GM23338 (cell line): ENCODE results near the gene ZNRF2. TPM values are rescaled to one million over a fixed set of nuclear protein-coding genes. Genes with fewer than 3 reads are reported as not detected.

Source experiments
- ATAC-seq: fragments of 200-7000 bp; cut with Tn5 transposase; 3 replicates; pipeline ENCODE4 v1.9.1; 2020
- DNase-seq: peaks from one replicate; pipeline ENCODE4 v3.0.0-alpha.2; 2015; ENCODE audit warnings: low spot score
- H2AFZ ChIP-seq: fragments of 200-600 bp; sonication (generic); 2 replicates; pipeline ENCODE4 v1.8.0; 2016; ENCODE audit warnings: antibody characterized with exemption, mild to moderate bottlenecking, moderate library complexity
- H3F3A ChIP-seq: fragments of 200-600 bp; sonication (generic); replicated peaks from 2 replicates; pipeline ENCODE4 v1.8.0; 2017; ENCODE audit warnings: antibody characterized with exemption, mixed run types, low read depth
- H3K27ac ChIP-seq: fragments of 200-600 bp; sonication (generic); 2 replicates; pipeline ENCODE4 v1.6.1; 2016; ENCODE audit warnings: low read depth
- H3K27me3 ChIP-seq: fragments of 200-600 bp; sonication (generic); 2 replicates; pipeline ENCODE4 v1.8.0; 2016; ENCODE audit warnings: mild to moderate bottlenecking, mixed run types, moderate library complexity; ENCODE audit not compliant: insufficient read depth
- H3K36me3 ChIP-seq: fragments of 200-600 bp; sonication (generic); 2 replicates; pipeline ENCODE4 v1.8.0; 2016; ENCODE audit warnings: mild to moderate bottlenecking; ENCODE audit not compliant: insufficient read depth
- H3K4me1 ChIP-seq: fragments of 200-600 bp; sonication (generic); 2 replicates; pipeline ENCODE4 v1.8.0; 2016; ENCODE audit warnings: mild to moderate bottlenecking, moderate library complexity; ENCODE audit not compliant: insufficient read depth
- H3K4me2 ChIP-seq: fragments of 200-600 bp; sonication (generic); 2 replicates; pipeline ENCODE4 v1.7.1; 2017; ENCODE audit warnings: mixed run types
- H3K4me3 ChIP-seq: fragments of 200-600 bp; sonication (generic); 2 replicates; pipeline ENCODE4 v1.6.1; 2016; ENCODE audit warnings: mixed run types
- H3K79me2 ChIP-seq: fragments of 200-600 bp; sonication (generic); replicated peaks from 2 replicates; pipeline ENCODE4 v1.8.0; 2017; ENCODE audit warnings: mild to moderate bottlenecking; ENCODE audit not compliant: insufficient read depth
- H3K9me2 ChIP-seq: fragments of 200-600 bp; sonication (generic); 2 replicates; pipeline ENCODE4 v1.8.0; 2017; ENCODE audit not compliant: insufficient read depth
- H4K20me1 ChIP-seq: fragments of 200-600 bp; sonication (generic); replicated peaks from 2 replicates; pipeline ENCODE4 v1.8.0; 2017; ENCODE audit warnings: mild to moderate bottlenecking; ENCODE audit not compliant: insufficient read depth
- H3K27ac Mint-ChIP-seq: 2 replicates; pipeline ENCODE4 v1.8.0; 2020; ENCODE audit warnings: inconsistent platforms, mild to moderate bottlenecking, moderate library complexity, mixed read lengths
- H3K27me3 Mint-ChIP-seq: 3 replicates; pipeline ENCODE4 v1.8.0; 2022; ENCODE audit warnings: low read depth, mild to moderate bottlenecking, moderate library complexity, mixed read lengths, inconsistent platforms; ENCODE audit not compliant: insufficient read depth, poor library complexity
- H3K36me3 Mint-ChIP-seq: 3 replicates; pipeline ENCODE4 v1.8.0; 2021; ENCODE audit warnings: low read depth, mild to moderate bottlenecking, inconsistent platforms, moderate library complexity, mixed read lengths
- H3K4me1 Mint-ChIP-seq: 3 replicates; pipeline ENCODE4 v1.8.0; 2020; ENCODE audit warnings: mild to moderate bottlenecking, inconsistent platforms, mixed read lengths
- H3K4me3 Mint-ChIP-seq: 3 replicates; pipeline ENCODE4 v1.8.0; 2021; ENCODE audit warnings: moderate library complexity, mild to moderate bottlenecking, inconsistent platforms, mixed read lengths
- H3K9me3 Mint-ChIP-seq: 3 replicates; pipeline ENCODE4 v1.8.0; 2020; ENCODE audit warnings: moderate library complexity, mild to moderate bottlenecking, inconsistent platforms, mixed read lengths
- CREB1 ChIP-seq: fragments of 250-450 bp; sonication (Bioruptor Pico); IDR thresholded peaks from 2 replicates; pipeline ENCODE4 v1.5.0; 2020; ENCODE audit warnings: low read depth, mild to moderate bottlenecking, moderate library complexity
- EZH2 ChIP-seq: fragments of 200-600 bp; sonication (generic); IDR thresholded peaks from one replicate; pipeline ENCODE4 v1.8.0; 2017; ENCODE audit warnings: antibody characterized with exemption, mild to moderate bottlenecking, low read depth; ENCODE audit not compliant: unreplicated experiment
- JUNB ChIP-seq: IDR thresholded peaks from one replicate; pipeline ENCODE4 v1.6.1; 2016; ENCODE audit warnings: antibody characterized with exemption; ENCODE audit not compliant: unreplicated experiment
- NANOG ChIP-seq: IDR thresholded peaks from 2 replicates; pipeline ENCODE4 v1.6.1; 2016; ENCODE audit warnings: antibody characterized with exemption, borderline replicate concordance
- POLR2AphosphoS5 ChIP-seq: IDR thresholded peaks from 2 replicates; pipeline ENCODE4 v1.6.1; 2016; ENCODE audit warnings: antibody characterized with exemption, low read depth
- STAT1 ChIP-seq: IDR thresholded peaks from one replicate; pipeline ENCODE4 v1.6.1; 2016; ENCODE audit warnings: antibody characterized with exemption; ENCODE audit not compliant: unreplicated experiment
- ZNF114 ChIP-seq: fragments of 250-450 bp; sonication (Bioruptor Pico); IDR thresholded peaks from 2 replicates; pipeline ENCODE4 v1.5.0; 2020; ENCODE audit warnings: mild to moderate bottlenecking, moderate library complexity
- ZNF331 ChIP-seq: fragments of 250-450 bp; sonication (Bioruptor Pico); IDR thresholded peaks from 2 replicates; pipeline ENCODE4 v1.5.0; 2020; ENCODE audit warnings: low read depth, mild to moderate bottlenecking, moderate library complexity
- polyA plus RNA-seq: library from polyadenylated mRNA; unstranded; fragments of >200 nt; fragmentation: Nextera tagmentation; extraction: Ambion mirVana; gene quantifications from 2 replicates; pipeline ENCODE4 v1.2.1, GENCODE V29; 2016
- total RNA-seq: library from RNA; depleted of rRNA; stranded (reverse); fragments of >200 nt; shearing (Covaris generic); gene quantifications from 2 replicates; pipeline ENCODE4 v1.2.3, GENCODE V29; 2014
- TF ChIP-seq, protein P1 (sequence below): IDR thresholded peaks from one replicate; pipeline ENCODE4 v1.6.1; 2018; ENCODE audit warnings: antibody characterized with exemption; ENCODE audit not compliant: unreplicated experiment
- TF ChIP-seq, protein P2 (sequence below), 2 experiments: fragments of 200-600 bp in 1 of 2; sonication (generic) in 1 of 2; conservative IDR thresholded peaks; 2 replicates each; pipeline versions ENCODE4 v1.5.1 to v1.6.1; 2016 to 2017; ENCODE audit warnings: antibody characterized with exemption in 2 of 2, low read depth in 2 of 2, mild to moderate bottlenecking in 2 of 2, moderate library complexity in 1 of 2
- TF ChIP-seq, protein P3 (sequence below): IDR thresholded peaks from 2 replicates; pipeline ENCODE4 v1.6.1; 2016; ENCODE audit warnings: antibody characterized with exemption

ZNRF2 gene
- total and polyA plus RNA-seq, 2 experiments from 2014 or later = 6.0 to 34.7 TPM

GRCh38 chr7:30272126-30272525, 12.3 kb upstream of the ZNRF2 start (continued):
- TF ChIP-seq, protein P1, sequence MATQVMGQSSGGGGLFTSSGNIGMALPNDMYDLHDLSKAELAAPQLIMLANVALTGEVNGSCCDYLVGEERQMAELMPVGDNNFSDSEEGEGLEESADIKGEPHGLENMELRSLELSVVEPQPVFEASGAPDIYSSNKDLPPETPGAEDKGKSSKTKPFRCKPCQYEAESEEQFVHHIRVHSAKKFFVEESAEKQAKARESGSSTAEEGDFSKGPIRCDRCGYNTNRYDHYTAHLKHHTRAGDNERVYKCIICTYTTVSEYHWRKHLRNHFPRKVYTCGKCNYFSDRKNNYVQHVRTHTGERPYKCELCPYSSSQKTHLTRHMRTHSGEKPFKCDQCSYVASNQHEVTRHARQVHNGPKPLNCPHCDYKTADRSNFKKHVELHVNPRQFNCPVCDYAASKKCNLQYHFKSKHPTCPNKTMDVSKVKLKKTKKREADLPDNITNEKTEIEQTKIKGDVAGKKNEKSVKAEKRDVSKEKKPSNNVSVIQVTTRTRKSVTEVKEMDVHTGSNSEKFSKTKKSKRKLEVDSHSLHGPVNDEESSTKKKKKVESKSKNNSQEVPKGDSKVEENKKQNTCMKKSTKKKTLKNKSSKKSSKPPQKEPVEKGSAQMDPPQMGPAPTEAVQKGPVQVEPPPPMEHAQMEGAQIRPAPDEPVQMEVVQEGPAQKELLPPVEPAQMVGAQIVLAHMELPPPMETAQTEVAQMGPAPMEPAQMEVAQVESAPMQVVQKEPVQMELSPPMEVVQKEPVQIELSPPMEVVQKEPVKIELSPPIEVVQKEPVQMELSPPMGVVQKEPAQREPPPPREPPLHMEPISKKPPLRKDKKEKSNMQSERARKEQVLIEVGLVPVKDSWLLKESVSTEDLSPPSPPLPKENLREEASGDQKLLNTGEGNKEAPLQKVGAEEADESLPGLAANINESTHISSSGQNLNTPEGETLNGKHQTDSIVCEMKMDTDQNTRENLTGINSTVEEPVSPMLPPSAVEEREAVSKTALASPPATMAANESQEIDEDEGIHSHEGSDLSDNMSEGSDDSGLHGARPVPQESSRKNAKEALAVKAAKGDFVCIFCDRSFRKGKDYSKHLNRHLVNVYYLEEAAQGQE = no peak
- no peak for TF ChIP-seq ZNF114
- TF ChIP-seq STAT1 = no peak
- no peak for TF ChIP-seq NANOG
- TF ChIP-seq, protein P2, sequence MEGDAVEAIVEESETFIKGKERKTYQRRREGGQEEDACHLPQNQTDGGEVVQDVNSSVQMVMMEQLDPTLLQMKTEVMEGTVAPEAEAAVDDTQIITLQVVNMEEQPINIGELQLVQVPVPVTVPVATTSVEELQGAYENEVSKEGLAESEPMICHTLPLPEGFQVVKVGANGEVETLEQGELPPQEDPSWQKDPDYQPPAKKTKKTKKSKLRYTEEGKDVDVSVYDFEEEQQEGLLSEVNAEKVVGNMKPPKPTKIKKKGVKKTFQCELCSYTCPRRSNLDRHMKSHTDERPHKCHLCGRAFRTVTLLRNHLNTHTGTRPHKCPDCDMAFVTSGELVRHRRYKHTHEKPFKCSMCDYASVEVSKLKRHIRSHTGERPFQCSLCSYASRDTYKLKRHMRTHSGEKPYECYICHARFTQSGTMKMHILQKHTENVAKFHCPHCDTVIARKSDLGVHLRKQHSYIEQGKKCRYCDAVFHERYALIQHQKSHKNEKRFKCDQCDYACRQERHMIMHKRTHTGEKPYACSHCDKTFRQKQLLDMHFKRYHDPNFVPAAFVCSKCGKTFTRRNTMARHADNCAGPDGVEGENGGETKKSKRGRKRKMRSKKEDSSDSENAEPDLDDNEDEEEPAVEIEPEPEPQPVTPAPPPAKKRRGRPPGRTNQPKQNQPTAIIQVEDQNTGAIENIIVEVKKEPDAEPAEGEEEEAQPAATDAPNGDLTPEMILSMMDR (conservative IDR thresholded peaks at IDR 0.05; ENCODE audit: low read depth in 2 of 2) = no peak
- no peak for TF ChIP-seq JUNB

GRCh38 chr7:30273552-30273951, 10.8 kb upstream of the ZNRF2 start:
- Mint-ChIP-seq H3K27ac (no peak overlapping the region), H3K4me1 (0 out of 3 replicates have a peak, but pooled peaks cover 2% of the 10 kb centered on the region), H3K9me3 (no peaks in the 10 kb centered on the region), H3K27me3 (no peaks in the 10 kb centered on the region), H3K4me3 (no peak overlapping the region), H3K36me3 (no peaks in the 10 kb centered on the region)
- TF ChIP-seq STAT1 (no peak), POLR2AphosphoS5 (no peak), ZNF114 (no peak), CREB1 (CRISPR knock-in tag) (no peak), EZH2 (no peak), NANOG (no peak), JUNB (no peak)
- Histone ChIP-seq H3K36me3 (no peaks in the 10 kb centered on the region), H3K4me1 (peaks cover 4% of the 10 kb centered on the region), H3K4me3 (no peak overlapping the region), H4K20me1 (no peaks in the 10 kb centered on the region), H3K27me3 (no peaks in the 10 kb centered on the region), H3K79me2 (no peaks in the 10 kb centered on the region), H2AFZ (no peak overlapping the region), H3F3A (no peaks in the 10 kb centered on the region), H3K4me2 (no peak overlapping the region), H3K9me2 (no peaks in the 10 kb centered on the region), H3K27ac (no peak overlapping the region)
- no peak for ATAC-seq
- no peak for DNase-seq

DNA sequence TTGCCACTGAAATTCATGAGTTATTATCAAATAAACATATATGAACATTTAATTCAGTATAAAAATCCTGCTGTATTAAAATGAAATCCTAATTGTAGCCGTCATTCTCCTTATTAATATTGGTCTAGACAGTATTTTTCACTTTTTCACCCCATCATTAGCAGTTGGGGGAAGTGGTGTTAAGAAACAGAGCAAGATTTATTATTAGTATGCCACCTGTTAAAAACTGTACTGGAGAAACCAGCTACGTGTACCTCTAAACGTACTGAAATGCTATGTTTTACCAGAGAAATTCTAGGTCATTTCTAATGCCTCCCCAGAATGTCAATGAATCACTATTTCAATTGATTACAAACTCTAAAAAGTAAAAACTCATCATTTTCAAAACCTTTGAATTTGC, 9.8 kb upstream of the ZNRF2 start:
- no peaks in the 10 kb centered on the region for H4K20me1 ChIP-seq
- no peak overlapping the region for H3K4me3 Mint-ChIP-seq
- no peaks in the 10 kb centered on the region for H3K27me3 Mint-ChIP-seq
- no peak for DNase-seq
- no peaks in the 10 kb centered on the region for H3K79me2 ChIP-seq
- H3K27ac Mint-ChIP-seq = no peak overlapping the region
- H3K36me3 ChIP-seq = no peaks in the 10 kb centered on the region
- no peak overlapping the region for H3K4me3 ChIP-seq
- H3K9me2 ChIP-seq = no peaks in the 10 kb centered on the region
- TF ChIP-seq JUNB (no peak), ZNF114 (no peak), CREB1 (CRISPR knock-in tag) (no peak), STAT1 (no peak), ZNF331 (no peak)
- TF ChIP-seq, protein P3, sequence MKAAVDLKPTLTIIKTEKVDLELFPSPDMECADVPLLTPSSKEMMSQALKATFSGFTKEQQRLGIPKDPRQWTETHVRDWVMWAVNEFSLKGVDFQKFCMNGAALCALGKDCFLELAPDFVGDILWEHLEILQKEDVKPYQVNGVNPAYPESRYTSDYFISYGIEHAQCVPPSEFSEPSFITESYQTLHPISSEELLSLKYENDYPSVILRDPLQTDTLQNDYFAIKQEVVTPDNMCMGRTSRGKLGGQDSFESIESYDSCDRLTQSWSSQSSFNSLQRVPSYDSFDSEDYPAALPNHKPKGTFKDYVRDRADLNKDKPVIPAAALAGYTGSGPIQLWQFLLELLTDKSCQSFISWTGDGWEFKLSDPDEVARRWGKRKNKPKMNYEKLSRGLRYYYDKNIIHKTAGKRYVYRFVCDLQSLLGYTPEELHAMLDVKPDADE = no peak
- H3K27ac ChIP-seq = no peak overlapping the region
- H3K4me1 ChIP-seq = peaks cover 4% of the 10 kb centered on the region
- H3K4me1 Mint-ChIP-seq = 0 out of 3 replicates have a peak, but pooled peaks cover 2% of the 10 kb centered on the region
- H3K9me3 Mint-ChIP-seq = no peaks in the 10 kb centered on the region
- H2AFZ ChIP-seq = no peak overlapping the region
- no peak for ATAC-seq
- no peaks in the 10 kb centered on the region for H3K27me3 ChIP-seq
- H3K36me3 Mint-ChIP-seq = no peaks in the 10 kb centered on the region
- no peaks in the 10 kb centered on the region for H3F3A ChIP-seq
- H3K4me2 ChIP-seq = no peak overlapping the region
